Activated CD4-positive, alpha-beta T cell treated with anti-CD3 and anti-CD28 coated beads, Interleukin-2, amount 10 ng/mL, durations not matched to agents 24 days and 14 days (primary cell): ENCODE measurements around the gene HPRT1. TPM values are rescaled to one million over a fixed set of nuclear protein-coding genes. Genes with fewer than 3 reads are reported as not detected.
A peak's percentile ranks its signal among the peaks of the same experiment; 100 is the strongest.

ENCODE experiments used
- DNase-seq: peaks from one replicate; pipeline ENCODE4 v3.0.0; 2022
- H3K27ac Mint-ChIP-seq: one replicate; pipeline ENCODE4 v1.8.0; 2022; ENCODE audit warnings: mild to moderate bottlenecking, mixed read lengths
- H3K27me3 Mint-ChIP-seq: one replicate; pipeline ENCODE4 v1.8.0; 2022; ENCODE audit warnings: mixed read lengths
- H3K36me3 Mint-ChIP-seq: one replicate; pipeline ENCODE4 v1.8.0; 2022; ENCODE audit warnings: low read depth, mild to moderate bottlenecking, mixed read lengths
- H3K4me1 Mint-ChIP-seq: one replicate; pipeline ENCODE4 v1.8.0; 2021; ENCODE audit warnings: mixed read lengths
- H3K4me3 Mint-ChIP-seq: one replicate; pipeline ENCODE4 v1.8.0; 2022; ENCODE audit warnings: mild to moderate bottlenecking, moderate library complexity, mixed read lengths
- H3K9me3 Mint-ChIP-seq: one replicate; pipeline ENCODE4 v1.8.0; 2021; ENCODE audit warnings: mixed read lengths
- intact Hi-C: fragments of 100-400 bp; cut with micrococcal nuclease; formaldehyde crosslinking; loops from one replicate; pipeline ENCODE4 v1.15.1; 2023
- total RNA-seq: library from RNA; stranded (reverse); gene quantifications from 2 replicates; pipeline ENCODE4 v1.2.3, GENCODE V29; 2022

HPRT1 gene
- total RNA-seq, 1 donor from 2014 or later: 121 TPM

GRCh38 chrX:134538316-134538715 is 78.4 kb downstream of the HPRT1 start:
- Mint-ChIP-seq H3K27me3 (no peaks in the 10 kb centered on the region), H3K36me3 (no peaks in the 10 kb centered on the region), H3K9me3 (no peaks in the 10 kb centered on the region), H3K27ac (no peak overlapping the region), H3K4me3 (no peak overlapping the region), H3K4me1 (peaks cover 9% of the 10 kb centered on the region)
- no peak for DNase-seq
- intact Hi-C loops: no loop called here

DNA sequence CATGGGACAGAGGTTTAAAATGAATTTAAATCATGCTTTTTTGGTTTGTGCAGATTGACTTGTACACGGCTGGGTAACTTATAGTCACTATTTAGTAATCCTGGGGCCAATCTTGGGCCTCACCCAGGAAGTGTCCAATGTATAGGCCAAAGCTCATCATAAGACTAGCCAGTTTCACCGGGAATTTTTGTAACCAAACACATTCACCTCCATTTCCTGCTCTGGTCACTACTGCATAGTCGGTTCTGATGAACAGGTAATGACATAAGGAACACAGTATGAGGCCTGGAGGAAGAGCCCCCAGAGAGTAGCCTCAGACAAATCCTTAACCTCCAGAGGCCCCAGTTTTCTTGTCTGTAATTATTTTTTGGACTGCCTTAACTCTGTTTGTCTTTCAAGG is 81.9 kb downstream of the HPRT1 start:
- H3K9me3 Mint-ChIP-seq: no peaks in the 10 kb centered on the region
- intact Hi-C loops: no loop called here
- H3K4me3 Mint-ChIP-seq: no peak overlapping the region
- no peak for DNase-seq
- H3K27ac Mint-ChIP-seq: no peak overlapping the region
- peaks cover 1% of the 10 kb centered on the region for H3K27me3 Mint-ChIP-seq
- H3K4me1 Mint-ChIP-seq: peaks cover 9% of the 10 kb centered on the region
- H3K36me3 Mint-ChIP-seq: peaks cover 8% of the 10 kb centered on the region

- Mint-ChIP-seq H3K4me3 (no peak overlapping the region), H3K36me3 (peaks cover 9% of the 10 kb centered on the region), H3K27ac (no peak overlapping the region), H3K9me3 (no peaks in the 10 kb centered on the region), H3K4me1 (peaks cover 9% of the 10 kb centered on the region), H3K27me3 (peaks cover 1% of the 10 kb centered on the region)
- peak; percentile 59 for DNase-seq
- intact Hi-C loops: no loop called here
These were observed 82.5 kb downstream of the HPRT1 start for GRCh38 chrX:134542485-134542884.

DNA sequence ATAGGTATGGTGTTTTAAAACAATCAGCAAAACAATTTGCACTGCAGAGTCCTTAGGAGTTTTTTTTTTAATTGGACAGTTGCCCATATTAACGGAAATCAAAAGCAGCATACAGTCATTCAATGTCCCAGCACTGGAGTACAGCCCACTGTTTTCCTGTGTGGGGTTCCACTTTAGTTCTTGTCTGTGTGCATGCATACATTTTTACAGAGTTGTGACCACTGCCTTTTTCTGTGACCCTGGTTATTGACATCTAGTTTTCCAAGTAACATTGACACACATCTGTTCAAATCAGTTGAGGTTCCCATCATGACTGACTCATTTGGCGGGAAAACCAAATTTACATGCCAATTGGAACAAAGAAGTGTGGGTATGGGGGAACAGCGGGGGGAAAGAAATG is 83.3 kb downstream of the HPRT1 start:
- Mint-ChIP-seq H3K27ac (no peak overlapping the region), H3K9me3 (no peaks in the 10 kb centered on the region), H3K27me3 (peaks cover 1% of the 10 kb centered on the region), H3K36me3 (peaks cover 9% of the 10 kb centered on the region), H3K4me3 (no peak overlapping the region), H3K4me1 (peaks cover 10% of the 10 kb centered on the region)
- intact Hi-C loops: no loop called here
- DNase-seq: no peak

DNA sequence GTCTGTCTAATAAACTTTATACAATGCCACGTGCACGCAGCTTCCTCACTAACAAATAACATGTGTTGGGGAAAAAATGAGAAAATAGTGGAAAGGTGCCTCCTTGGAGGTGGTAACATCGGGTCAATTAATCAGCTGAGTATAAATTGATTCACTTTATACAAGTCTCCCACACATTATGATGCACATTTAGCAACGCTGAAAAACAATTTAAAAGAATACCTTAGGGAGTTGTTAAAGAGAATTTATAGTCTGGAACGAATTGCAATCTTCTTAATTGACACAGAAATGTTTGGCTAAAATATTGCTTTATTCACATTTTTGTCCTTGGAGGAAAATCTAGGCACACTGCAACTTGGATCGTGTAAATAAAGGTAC is 84.2 kb downstream of the HPRT1 start:
- DNase-seq: no peak
- Mint-ChIP-seq H3K27me3 (peaks cover 1% of the 10 kb centered on the region), H3K4me1 (peaks cover 17% of the 10 kb centered on the region), H3K4me3 (no peak overlapping the region), H3K9me3 (no peaks in the 10 kb centered on the region), H3K36me3 (peaks cover 9% of the 10 kb centered on the region), H3K27ac (no peak overlapping the region)
- intact Hi-C loops: no loop called here

GRCh38 chrX:134544513-134545151 is 84.7 kb downstream of the HPRT1 start:
- Mint-ChIP-seq H3K27ac (no peak overlapping the region), H3K27me3 (peaks cover 1% of the 10 kb centered on the region), H3K9me3 (no peaks in the 10 kb centered on the region), H3K36me3 (peaks cover 9% of the 10 kb centered on the region), H3K4me1 (peaks cover 17% of the 10 kb centered on the region), H3K4me3 (peak overlapping the region; percentile 43)
- DNase-seq: no peak
- intact Hi-C loops: no loop called here

- Mint-ChIP-seq H3K4me3 (no peak overlapping the region), H3K27me3 (peaks cover 1% of the 10 kb centered on the region), H3K4me1 (peaks cover 25% of the 10 kb centered on the region), H3K27ac (no peak overlapping the region), H3K36me3 (peaks cover 9% of the 10 kb centered on the region), H3K9me3 (no peaks in the 10 kb centered on the region)
- no peak for DNase-seq
- intact Hi-C loops: no loop called here
These were observed 85.5 kb downstream of the HPRT1 start for GRCh38 chrX:134545510-134545909.

GRCh38 chrX:134546187-134546586 is 86.2 kb downstream of the HPRT1 start:
- peaks cover 9% of the 10 kb centered on the region for H3K36me3 Mint-ChIP-seq

GRCh38 chrX:134547047-134547679 is 87.2 kb downstream of the HPRT1 start:
- DNase-seq: no peak
- Mint-ChIP-seq H3K27ac (no peak overlapping the region), H3K4me1 (peaks cover 26% of the 10 kb centered on the region), H3K36me3 (peaks cover 9% of the 10 kb centered on the region), H3K4me3 (no peak overlapping the region), H3K9me3 (no peaks in the 10 kb centered on the region), H3K27me3 (peaks cover 1% of the 10 kb centered on the region)
- intact Hi-C loops: no loop called here

More at GRCh38 chrX:134546187-134546586, 86.2 kb downstream of the HPRT1 start:
- H3K4me3 Mint-ChIP-seq: no peak overlapping the region
- no peaks in the 10 kb centered on the region for H3K9me3 Mint-ChIP-seq
- DNase-seq: no peak
- intact Hi-C loops: no loop called here
- no peak overlapping the region for H3K27ac Mint-ChIP-seq
- H3K4me1 Mint-ChIP-seq: peaks cover 26% of the 10 kb centered on the region
- peaks cover 1% of the 10 kb centered on the region for H3K27me3 Mint-ChIP-seq

DNA sequence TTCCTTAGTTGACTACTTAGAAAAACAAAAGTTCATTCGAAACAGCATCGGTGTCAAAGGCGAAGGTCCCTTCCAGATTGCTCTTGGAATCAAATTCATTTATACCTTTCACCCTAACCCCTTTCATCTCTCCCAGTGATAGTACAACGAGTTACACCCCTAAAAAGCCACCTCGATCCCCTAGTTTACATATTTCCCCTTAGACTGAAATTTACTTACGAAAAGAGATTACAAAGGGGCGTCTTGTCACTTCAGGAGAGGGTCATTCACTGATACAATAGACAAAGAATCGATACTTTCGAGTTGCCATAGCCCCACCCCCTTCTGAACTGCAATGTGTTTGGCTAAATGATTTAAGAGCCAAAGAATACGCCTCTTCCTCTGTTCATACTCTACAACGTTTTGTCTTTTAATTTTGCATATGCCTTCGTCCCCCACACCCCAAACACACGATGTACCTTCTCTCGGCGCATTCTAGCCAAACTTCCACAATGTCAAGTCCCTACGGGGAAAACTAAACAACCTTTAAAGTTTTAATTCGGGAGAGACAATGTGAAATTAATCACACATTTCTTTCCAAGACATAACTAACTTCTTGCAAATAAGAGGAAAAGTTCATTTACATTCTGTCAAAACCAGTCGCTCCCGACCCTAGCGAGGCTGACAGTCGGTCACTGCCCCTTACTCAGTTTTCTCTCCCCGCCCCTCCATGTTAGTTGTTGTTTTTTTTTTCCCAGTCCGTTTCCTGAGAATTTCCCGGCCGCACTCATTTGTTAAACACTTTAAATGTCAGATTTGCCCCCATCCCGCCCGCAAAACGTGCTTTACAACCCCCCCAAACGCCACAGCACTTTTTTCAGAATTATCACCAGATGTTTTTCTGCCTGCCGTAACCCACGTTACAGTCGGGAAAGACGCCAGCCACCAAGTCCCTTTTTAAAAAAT is 88.6 kb downstream of the HPRT1 start:
- H3K27ac Mint-ChIP-seq: peak overlapping the region; percentile 96
- peak; percentile 78 for DNase-seq
- H3K27me3 Mint-ChIP-seq: peaks cover 1% of the 10 kb centered on the region
- intact Hi-C loops: no loop called here
- peak overlapping the region; percentile 92 for H3K4me3 Mint-ChIP-seq
- H3K9me3 Mint-ChIP-seq: no peaks in the 10 kb centered on the region
- peaks cover 18% of the 10 kb centered on the region for H3K4me1 Mint-ChIP-seq
- peaks cover 9% of the 10 kb centered on the region for H3K36me3 Mint-ChIP-seq

Other genes with a start within 250 kb of the HPRT1 start
- not detected in 2 replicates for gene CCDC160, start 223.0 kb upstream of the HPRT1 start, total RNA-seq
- 93.6 and 95.9 TPM in 2 replicates for gene PHF6, start 86.9 kb upstream of the HPRT1 start, total RNA-seq
- not detected in 2 replicates for gene PLAC1, start 198.3 kb downstream of the HPRT1 start, total RNA-seq